LNCaP clone FGC (cell line): ENCODE results near the gene ANKRA2.
A peak's percentile ranks its signal among the peaks of the same experiment; 100 is the strongest.
"Not testable (repeated sequence)": the region's sequence is repeated elsewhere in the genome, so short reads cannot be mapped to it uniquely, and the experiment has no call there.

Experiments used
- DNase-seq: peaks from one replicate; pipeline ENCODE4 v3.0.0-alpha.2; 2011; ENCODE audit warnings: low read depth
- H3K4me3 ChIP-seq: 2 replicates; pipeline ENCODE4 v1.5.1; 2011; ENCODE audit warnings: mild to moderate bottlenecking, low read depth, low read length, control low read depth
- CTCF ChIP-seq: IDR thresholded peaks from 2 replicates; pipeline ENCODE4 v1.5.1; 2012; ENCODE audit warnings: mild to moderate bottlenecking; ENCODE audit not compliant: control insufficient read depth, insufficient read depth; ENCODE audit errors: extremely low read depth

ANKRA2 gene

DNA sequence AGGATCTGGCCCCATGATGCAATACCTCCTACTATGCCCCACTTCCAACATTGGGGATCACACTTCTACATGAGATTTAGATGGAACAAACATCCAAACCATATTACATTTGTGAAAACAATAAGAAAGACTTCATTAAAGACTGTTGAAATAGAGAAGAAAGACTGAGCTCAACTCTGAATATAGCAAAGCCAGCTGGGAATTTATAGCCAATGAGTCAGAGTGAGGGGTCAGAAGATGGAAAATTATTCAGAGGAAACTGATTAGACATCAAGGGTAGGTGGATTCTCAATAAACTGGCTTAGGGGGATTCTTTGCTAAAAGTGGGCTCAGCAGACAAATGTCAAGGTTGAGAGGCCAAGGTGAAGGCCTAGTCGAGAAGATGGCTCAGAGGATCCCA lies 41.6 kb downstream of the ANKRA2 start:
- TF ChIP-seq CTCF: no peak
- DNase-seq: no peak
- H3K4me3 ChIP-seq: no peak overlapping the region

DNA sequence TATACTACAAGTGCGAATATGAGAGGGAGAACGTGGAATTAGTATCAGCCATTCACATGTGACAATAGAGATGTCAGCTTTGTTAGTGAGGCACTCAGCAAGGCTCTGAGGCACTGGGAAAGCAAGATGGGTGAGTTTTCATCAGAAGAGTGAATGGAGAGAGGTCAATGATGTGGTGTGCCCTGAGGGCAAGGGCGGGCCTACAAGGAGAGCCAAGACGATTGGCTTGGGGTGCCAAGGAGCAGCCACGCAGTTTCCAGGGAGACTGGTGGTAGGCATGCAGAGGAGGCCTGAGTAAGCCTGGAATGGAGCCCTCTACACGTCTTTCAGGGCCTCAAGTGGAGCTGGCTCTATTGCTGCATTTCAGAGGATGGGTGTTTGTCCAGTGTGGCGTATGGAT lies 42.5 kb downstream of the ANKRA2 start:
- TF ChIP-seq CTCF: no peak
- H3K4me3 ChIP-seq: no peak overlapping the region
- DNase-seq: no peak

GRCh38 chr5:73519531-73520283 lies 45.7 kb downstream of the ANKRA2 start:
- no peak overlapping the region for H3K4me3 ChIP-seq
- TF ChIP-seq CTCF: peak; percentile 93
- peak; percentile 62 for DNase-seq

GRCh38 chr5:73515232-73515631 lies 50.2 kb downstream of the ANKRA2 start:
- DNase-seq: peak; percentile 98
- no peak overlapping the region for H3K4me3 ChIP-seq
- no peak for TF ChIP-seq CTCF

GRCh38 chr5:73514418-73514817 lies 51.0 kb downstream of the ANKRA2 start:
- no peak for DNase-seq
- no peak overlapping the region for H3K4me3 ChIP-seq
- no peak for TF ChIP-seq CTCF

DNA sequence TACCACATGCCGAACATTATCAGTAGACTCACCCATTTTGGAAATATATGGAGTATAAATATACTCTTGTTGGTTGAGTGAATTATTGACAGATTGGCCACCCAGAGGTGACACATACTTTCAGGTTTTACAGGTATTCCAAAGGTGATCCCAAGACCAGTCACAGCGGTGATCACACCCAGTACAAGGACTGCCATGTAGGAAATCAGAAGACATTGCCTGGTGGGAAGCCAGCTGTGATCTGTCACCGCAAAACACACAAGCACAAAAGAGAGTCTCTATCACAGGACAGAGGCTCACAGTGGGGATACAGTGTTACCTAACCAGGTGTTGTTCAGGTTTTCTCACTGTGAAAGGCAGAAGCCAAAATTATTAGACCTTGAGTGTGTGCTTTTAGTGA lies 51.4 kb downstream of the ANKRA2 start:
- DNase-seq: no peak
- TF ChIP-seq CTCF: no peak
- H3K4me3 ChIP-seq: no peak overlapping the region

DNA sequence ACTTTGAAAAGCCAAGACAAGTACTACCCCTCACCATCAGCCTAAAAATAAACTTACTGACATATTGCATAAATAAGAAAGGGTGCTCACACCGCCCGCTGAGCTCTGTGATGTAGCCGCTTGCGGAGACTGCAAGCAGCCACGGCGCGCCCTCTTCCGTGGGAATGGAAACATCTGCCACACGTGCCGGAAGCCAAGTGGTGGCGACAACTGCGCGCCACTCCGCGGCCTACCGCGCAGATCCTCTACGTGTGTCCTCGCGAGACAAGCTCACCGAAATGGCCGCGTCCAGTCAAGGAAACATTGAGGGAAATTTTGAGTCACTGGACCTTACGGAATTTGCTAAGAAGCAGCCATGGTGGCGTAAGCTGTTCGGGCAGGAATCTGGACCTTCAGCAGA lies 56.9 kb downstream of the ANKRA2 start:
- not testable (repeated sequence) for DNase-seq, H3K4me3 ChIP-seq
